ENCODE measurements around the gene SLC25A23. TPM values are rescaled to one million over a fixed set of nuclear protein-coding genes. Genes with fewer than 3 reads are reported as not detected.

The SLC25A23 gene
- total and polyA plus RNA-seq, 9 of the 15 experiments (the other 6 are each of a cell fraction or from before 2014, with no cell fraction given), result 6.1 to 72.0 (median 26.6) TPM

DNA sequence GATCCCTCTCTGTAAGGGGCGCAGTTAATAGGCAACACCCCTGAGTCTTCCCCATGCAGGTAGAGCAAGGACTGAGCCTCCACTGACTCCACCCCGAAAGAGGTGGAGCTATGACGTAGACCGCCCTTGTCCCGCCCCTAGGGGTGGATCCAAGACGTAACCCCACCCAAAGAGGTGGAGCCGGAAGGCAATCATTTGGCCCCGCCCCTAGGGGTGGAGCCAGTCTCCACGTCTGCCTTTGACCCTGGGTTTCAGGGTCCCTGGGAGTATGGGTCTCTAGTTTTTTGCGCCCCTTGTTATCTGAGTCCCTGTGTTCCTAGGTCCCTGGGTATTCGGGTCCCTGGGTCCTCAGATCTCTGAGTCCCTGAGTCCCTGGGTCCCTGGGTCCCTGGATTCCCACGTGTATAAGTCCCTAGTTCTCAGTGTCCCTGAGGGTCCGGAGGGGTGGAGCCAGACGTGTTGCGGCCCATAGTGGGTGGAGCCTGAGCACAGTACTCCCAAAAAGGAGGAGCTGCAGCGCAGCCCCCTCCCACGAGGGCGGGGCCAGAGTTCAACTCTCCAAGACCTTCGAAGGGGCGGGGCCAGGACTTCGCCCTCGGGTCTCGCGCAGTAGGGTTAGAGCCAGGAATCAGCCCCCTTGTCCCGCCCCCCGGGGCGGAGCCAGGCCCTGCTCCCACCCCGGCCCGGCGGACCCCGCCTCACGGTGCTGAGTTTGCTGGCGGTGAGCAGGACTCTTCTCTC, 16.7 kb upstream of the SLC25A23 start:
- Histone ChIP-seq H3K9me1 (ENCODE audit: control insufficient read depth, insufficient read depth, low read length) (no peaks in the 10 kb centered on the region), H2AFZ (ENCODE audit: low read depth, low read length) (peak overlapping the region; percentile 93), H3K27ac (ENCODE audit: extremely low read depth, low read depth, low read length) (peak overlapping the region; percentile 68), H3K4me1 (replicated peaks in 1 of 2; ENCODE audit: control insufficient read depth in 2 of 2, insufficient read depth in 2 of 2, low read length in 2 of 2) (peaks cover 6 to 25% of the 10 kb centered on the region in 2 experiments), H4K20me1 (replicated peaks; ENCODE audit: control insufficient read depth, insufficient read depth, low read length) (no peaks in the 10 kb centered on the region), H3K9me3 (replicated peaks; ENCODE audit: control insufficient read depth, insufficient read depth, low read depth, low read length) (0 out of 2 replicates have a peak, but pooled peaks cover 2% of the 10 kb centered on the region), H3K9ac (ENCODE audit: insufficient read depth in 1 of 2, low read depth in 2 of 2, low read length in 2 of 2) (no peak overlapping the region), H3K79me2 (ENCODE audit: control insufficient read depth, insufficient read depth, low read length) (no peaks in the 10 kb centered on the region), H3K36me3 (ENCODE audit: control insufficient read depth, insufficient read depth, low read length) (no peaks in the 10 kb centered on the region), H3K4me2 (ENCODE audit: insufficient read depth, low read length) (peak overlapping the region; percentile 63), H3K4me3 (peak overlapping the region; percentile 14; the same call in 1 of the 2 replicates), H3K27me3 (ENCODE audit: control insufficient read depth in 2 of 2, insufficient read depth in 2 of 2, low read length in 2 of 2) (no peaks in the 10 kb centered on the region)
- in situ Hi-C loops (cut with MboI) (no loop called here), intact Hi-C loops (cut with micrococcal nuclease) (no loop called here)
- no TSS peak for BruUV-seq (replicated peaks)
- CTCF ChIA-PET (ENCODE audit: low intra/inter-chr PET ratio), result no interaction called here
- peak; percentile 36 for TF ChIP-seq FIP1L1 (IDR thresholded peaks at IDR 0.05; ENCODE audit: low read depth, low read length, poor library complexity, severe bottlenecking)
- TF ChIP-seq CREB1 (IDR thresholded peaks at IDR 0.05), result no peak
- TF ChIP-seq CREB1 (CRISPR knock-in tag; IDR thresholded peaks at IDR 0.05), result peak; percentile 64
- peak; percentile 39; the same call in 1 of the 2 replicates for TF ChIP-seq ZBTB7A (IDR thresholded peaks at IDR 0.05; ENCODE audit: borderline replicate concordance, control insufficient read depth, low read depth, low read length)
- TF ChIP-seq NRF1 (conservative IDR thresholded peaks at IDR 0.05 in 1 of 2, IDR thresholded peaks at IDR 0.05 in 1 of 2), result peak; percentile 57 to 67; a peak in 3 of 4 replicates
- TF ChIP-seq NR2C1 (IDR thresholded peaks at IDR 0.05), result 0 out of 2 replicates have a peak, but pooled peaks have one; percentile 16
- no peak for TF ChIP-seq NR2C1 (tag; IDR thresholded peaks at IDR 0.05)
- TF ChIP-seq ZFP1 (CRISPR knock-in tag; IDR thresholded peaks at IDR 0.05), result no peak
- TF ChIP-seq CREM (IDR thresholded peaks at IDR 0.05; ENCODE audit: low read depth), result peak; percentile 76
- no peak for TF ChIP-seq ZNF655 (CRISPR knock-in tag; IDR thresholded peaks at IDR 0.05)
- no peak for TF ChIP-seq ETS2 (tag; IDR thresholded peaks at IDR 0.05; ENCODE audit: borderline replicate concordance, poor library complexity, severe bottlenecking)
- TF ChIP-seq ATF7 (IDR thresholded peaks at IDR 0.05), result peak; percentile 44; the same call in 1 of the 2 replicates
- TF ChIP-seq, protein P1, sequence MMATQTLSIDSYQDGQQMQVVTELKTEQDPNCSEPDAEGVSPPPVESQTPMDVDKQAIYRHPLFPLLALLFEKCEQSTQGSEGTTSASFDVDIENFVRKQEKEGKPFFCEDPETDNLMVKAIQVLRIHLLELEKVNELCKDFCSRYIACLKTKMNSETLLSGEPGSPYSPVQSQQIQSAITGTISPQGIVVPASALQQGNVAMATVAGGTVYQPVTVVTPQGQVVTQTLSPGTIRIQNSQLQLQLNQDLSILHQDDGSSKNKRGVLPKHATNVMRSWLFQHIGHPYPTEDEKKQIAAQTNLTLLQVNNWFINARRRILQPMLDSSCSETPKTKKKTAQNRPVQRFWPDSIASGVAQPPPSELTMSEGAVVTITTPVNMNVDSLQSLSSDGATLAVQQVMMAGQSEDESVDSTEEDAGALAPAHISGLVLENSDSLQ (IDR thresholded peaks at IDR 0.05), result peak; percentile 25; the same call in 1 of the 2 replicates
- no peak for TF ChIP-seq ATF1 (CRISPR knock-in tag; IDR thresholded peaks at IDR 0.05)
- peak; percentile 80 for TF ChIP-seq ATF1 (tag; IDR thresholded peaks at IDR 0.05)
- TF ChIP-seq, protein P2, sequence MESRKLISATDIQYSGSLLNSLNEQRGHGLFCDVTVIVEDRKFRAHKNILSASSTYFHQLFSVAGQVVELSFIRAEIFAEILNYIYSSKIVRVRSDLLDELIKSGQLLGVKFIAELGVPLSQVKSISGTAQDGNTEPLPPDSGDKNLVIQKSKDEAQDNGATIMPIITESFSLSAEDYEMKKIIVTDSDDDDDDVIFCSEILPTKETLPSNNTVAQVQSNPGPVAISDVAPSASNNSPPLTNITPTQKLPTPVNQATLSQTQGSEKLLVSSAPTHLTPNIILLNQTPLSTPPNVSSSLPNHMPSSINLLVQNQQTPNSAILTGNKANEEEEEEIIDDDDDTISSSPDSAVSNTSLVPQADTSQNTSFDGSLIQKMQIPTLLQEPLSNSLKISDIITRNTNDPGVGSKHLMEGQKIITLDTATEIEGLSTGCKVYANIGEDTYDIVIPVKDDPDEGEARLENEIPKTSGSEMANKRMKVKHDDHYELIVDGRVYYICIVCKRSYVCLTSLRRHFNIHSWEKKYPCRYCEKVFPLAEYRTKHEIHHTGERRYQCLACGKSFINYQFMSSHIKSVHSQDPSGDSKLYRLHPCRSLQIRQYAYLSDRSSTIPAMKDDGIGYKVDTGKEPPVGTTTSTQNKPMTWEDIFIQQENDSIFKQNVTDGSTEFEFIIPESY (CRISPR knock-in tag; IDR thresholded peaks at IDR 0.05), result 0 out of 2 replicates have a peak, but pooled peaks have one; percentile 20
- TF ChIP-seq SP1 (CRISPR knock-in tag; IDR thresholded peaks at IDR 0.05), result peak; percentile 57; the same call in 1 of the 2 replicates
- 37% methylated on average over 20 of the region's 33 CpGs for WGBS (ENCODE audit: insufficient coverage, low coverage, missing lambda C conversion rate)
- peak; percentile 96 for FAIRE-seq
- ATAC-seq, result peak; percentile 97
- DNase-seq (ENCODE audit: extremely low read depth in 1 of 4, low spot score in 3 of 4), result peak; percentile 76 to 85 (median 82)
- POLR2A ChIA-PET, result interaction anchor here (0.6 to 1.0 kb wide), 5 partner anchors 9 to 111 kb away, joined by 3 to 6 read pairs (median 4); partner anchors contain the start of gene TNFSF9

All from K562 (cell line).